HG03469 (cell line): ENCODE data around the gene TLR10.
"Not testable (repeated sequence)": the region's sequence is repeated elsewhere in the genome, so short reads cannot be mapped to it uniquely, and the experiment has no call there.

Source experiments
- ATAC-seq: cut with Tn5 transposase; IDR thresholded peaks from one replicate; pipeline ENCODE4 v1.9.1; 2021; ENCODE audit warnings: mild to moderate bottlenecking, moderate library complexity, moderate number of reproducible peaks; ENCODE audit not compliant: unreplicated experiment

TLR10 gene

DNA sequence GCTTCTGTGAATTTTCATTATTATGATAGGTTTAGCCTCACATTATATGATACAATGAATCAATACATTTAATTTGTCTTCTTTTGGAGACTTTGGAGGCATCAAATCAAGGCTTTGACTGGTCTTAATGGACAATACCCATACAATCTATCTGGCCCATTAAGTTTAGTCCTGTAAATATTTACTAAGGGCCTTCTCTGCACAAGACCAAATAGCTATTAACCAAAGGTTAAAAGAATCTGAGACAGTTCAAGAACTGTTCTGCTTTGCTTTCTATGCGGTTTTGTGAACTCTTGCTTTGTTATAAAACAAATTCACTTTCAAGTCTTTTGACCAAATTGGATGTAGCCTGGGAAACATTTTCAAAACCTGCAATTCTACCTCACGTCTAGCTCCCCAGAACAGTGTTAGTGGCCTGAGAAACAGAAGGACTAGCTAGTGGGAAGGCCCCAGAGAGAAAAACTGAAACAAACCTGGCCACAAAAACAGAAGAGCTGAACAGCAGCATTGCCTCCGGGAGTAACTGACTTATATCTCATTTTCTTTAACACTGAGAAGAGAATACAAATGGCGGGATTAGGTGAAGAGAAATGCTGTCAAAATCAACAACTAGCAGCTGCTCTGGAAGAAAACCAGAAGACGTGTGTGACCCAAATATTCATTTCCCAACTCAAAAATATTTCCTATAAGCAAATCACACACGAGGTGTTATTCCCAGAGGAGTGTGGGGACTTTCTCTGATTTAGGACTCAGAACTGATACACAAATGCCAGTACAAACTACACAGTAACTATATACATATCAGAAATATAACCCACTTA, 21.3 kb upstream of the TLR10 start:
- ATAC-seq: no peak

DNA sequence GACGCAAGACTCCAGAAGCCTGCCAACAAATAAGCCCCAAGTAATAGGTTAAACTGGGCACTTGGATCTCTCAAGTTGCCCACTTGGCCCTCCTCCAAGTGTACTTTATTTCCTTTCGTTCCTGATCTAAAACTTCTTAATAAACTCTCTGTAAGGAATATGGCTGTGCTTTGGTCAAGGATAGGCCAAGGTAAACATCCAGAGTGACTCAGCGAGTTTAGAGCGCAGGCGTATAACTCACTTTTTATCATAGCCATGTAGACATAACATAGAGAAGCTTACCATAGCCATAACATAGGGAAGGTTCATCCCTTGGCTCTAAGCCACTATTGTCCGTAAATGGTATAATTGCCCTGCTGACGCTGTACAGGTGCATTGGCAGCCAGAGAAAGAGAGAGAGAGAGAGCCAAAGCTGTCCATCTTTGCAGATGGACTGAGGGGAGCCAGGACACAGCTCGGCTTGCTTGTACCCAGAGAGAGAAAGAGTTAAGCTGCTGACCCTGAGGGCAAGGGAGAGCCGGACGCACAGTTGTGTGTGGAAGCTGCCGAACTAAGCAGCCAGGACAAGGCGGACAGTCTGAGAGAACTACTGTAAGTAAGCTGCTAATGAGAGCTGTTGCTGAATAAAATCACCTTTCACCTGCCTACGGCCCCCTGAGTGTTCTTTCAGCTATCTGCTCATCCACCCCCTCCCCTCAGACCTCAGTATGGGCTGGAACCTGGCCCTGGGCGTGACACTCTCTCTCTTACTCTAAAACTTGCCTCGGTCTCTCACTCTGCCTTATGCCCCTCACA, 20.0 kb upstream of the TLR10 start:
- ATAC-seq: no peak

DNA sequence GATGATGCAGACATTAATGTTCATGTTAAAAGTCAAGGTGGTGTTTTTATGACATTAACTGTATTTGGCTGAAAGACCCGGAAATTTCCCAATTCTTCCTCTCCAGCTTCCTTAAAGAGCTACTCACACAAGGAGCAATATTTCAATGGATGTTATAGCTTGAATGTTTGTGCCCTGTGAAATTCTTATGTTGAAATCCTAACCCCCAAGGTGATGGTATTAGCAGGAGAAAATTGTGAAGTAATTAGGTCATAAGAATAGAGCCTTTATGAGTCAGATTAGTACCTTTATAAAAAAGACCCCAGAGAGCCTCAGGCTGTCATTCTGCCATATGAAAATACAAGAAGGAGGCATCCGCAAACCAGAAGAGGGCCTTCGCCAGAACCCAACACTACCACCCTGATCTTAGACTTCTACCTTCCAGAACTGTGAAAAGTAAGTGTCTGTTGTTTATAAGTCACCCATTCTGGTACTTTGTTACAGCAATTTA, 18.2 kb upstream of the TLR10 start:
- ATAC-seq: no peak

DNA sequence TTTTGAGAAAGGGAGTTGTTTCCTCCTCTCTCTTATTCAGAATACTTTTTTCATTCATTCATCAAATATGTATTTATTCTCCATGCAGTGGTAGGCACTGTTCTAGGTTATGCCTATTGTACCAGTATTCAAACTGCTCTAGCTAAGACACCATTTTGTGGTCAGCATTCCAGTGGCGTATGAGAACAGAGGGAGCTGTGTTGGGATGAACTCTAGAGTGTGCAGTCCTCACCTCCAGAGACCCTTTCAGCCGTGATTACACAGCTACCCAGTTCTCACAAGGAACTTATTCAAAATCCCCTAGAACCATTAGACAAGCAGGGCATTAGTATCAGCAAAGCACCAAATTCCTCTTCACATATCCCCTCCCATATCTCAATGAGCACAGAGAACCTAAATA, 17.6 kb upstream of the TLR10 start:
- ATAC-seq: no peak

DNA sequence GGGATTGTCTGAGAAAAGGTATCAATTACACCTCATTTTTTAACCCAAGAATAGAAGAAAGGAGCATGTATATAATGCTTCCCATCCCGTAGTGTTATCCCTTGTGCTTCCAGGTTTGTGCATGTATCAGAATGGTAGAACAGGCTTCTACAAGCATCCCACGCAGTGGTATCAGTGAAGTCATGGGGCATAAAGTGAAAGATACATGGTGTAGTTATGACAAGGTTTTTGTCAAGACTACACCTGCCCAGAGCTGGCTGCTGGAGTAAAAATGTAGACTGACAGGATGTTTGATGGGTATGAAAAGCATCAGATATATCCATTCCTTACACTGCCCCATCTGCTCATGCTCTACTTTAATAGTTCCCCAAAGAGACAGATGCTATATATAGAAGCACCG, 12.3 kb upstream of the TLR10 start:
- no peak for ATAC-seq

DNA sequence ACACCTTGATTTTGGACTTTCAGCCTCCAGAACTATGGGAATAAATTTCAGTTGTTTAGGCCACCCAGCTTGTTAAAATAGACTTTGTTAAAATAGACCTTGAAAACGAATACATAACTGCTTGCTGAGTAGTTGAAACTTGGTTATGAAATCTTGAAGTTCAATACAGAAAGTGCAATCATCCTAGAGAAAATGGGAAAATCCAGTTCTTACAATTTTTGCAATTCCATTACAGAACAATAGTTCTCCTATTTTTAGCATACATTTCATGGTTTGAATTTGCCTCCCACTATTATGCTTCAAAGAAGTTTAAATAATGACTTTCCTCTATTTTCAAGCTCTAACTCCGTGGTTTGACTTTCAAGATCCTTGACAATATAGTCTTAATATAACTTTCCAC, 11.3 kb upstream of the TLR10 start:
- ATAC-seq: no peak

DNA sequence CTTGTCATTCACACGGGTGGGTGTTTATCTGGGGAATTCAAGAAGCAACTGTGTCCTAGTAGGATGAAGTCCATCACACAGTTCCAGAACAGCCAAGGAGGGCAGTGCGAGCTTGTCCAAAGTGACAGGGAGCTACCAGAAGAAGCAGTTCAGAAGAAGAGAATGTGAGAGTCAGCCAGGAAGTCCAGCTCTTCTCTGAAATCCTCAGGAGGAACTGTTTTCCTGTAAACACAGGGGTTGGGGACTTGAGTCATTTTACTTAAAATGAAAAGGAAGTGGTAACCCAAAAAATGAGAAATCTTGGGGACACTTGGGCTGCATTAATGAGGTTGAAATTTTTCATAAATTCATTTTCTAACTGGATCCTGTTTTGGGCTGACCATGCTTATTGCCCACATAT, 8.2 kb upstream of the TLR10 start:
- ATAC-seq: no peak

DNA sequence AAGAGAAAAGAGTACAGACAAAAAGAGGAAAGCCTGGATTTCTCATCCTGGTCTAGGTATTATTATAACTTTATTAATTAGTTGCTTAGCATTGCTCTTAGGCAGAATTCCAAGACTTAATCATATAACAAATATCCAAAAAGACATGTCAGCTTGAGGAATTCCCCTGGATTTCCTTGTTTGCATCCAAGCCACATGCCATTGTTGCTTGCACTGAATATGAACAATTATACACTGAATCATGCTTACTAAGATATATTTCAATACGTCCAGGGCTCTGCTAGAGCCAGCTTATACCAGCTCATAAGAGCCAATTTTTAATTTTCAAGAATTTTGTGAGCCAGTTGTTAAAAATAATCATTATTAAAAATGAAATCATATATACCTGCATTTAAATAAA, 5.5 kb upstream of the TLR10 start:
- ATAC-seq: no peak

DNA sequence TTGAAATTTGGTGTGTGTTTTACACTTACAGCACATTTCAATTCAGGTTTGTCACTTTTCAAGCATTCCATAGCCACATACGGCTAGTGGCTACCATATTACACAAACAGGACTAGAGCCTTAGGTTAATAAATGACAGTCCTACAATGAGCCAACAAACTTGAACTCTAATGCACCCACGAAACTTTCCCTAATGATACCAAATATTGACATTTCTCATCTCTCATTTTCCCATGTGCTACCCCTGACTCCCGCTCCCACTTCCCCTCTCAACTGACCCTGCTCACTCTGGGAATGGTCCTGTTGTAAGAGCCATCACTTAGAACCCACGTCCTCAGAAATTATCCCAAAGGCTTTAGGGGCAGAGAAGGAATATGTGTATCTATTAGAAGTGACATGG, 4.9 kb upstream of the TLR10 start:
- no peak for ATAC-seq

DNA sequence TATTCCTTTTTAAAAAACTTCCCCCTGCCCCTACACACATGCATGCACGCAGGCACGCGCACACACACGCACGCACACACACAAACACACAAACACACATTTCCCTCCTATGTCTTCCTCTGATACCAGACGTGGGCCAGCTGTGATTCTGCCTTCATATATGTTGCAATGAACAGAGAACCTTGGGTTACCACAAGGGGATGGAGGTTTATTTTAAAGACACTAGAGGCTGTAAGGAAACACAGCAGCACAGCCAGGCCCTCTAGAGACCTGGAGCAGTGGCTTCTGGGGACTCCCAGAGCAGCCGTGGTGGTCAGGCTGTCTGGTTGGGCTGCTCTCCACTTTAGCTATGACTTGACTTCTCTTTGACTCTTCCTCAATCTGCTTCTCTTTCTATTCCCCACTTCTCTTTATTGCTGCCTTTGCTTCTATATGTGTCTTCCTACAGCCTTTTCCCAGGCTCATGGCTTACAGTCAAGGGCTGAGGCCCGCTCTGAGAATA, 3.2 kb upstream of the TLR10 start:
- peak; percentile 42 for ATAC-seq

DNA sequence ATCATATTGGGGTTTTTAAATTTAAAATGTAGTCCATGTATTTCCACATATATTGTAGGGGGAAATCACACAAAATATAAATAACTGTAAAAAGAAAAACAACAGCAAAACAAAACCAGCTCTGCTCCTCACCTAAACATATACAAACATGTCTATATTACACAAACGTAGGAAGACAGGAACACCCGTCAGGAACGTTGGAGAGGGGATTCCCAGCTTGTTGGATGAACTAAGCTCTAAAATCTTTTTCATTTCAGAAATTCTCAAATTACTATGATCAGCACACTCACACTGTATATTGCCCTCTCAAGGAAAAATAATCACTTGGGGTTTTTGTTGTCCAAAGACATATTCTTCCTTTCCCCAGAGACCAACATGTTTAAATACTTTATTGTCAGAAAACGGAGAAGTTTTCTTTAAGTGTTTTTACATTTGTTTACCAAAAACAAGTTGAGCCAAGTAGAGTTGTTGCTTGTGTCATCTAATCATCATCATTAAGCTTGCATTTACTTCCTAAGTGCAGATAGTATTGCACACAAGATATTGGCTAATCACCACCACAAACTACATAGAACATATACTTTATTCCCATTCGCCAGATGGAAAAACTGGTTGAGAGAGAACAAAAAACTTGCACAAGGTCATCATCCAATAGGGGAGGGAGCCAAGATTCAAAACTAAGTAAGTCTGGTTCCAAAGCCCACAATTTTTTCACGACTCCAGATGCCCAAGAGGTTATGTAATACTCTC, 2.4 kb upstream of the TLR10 start:
- no peak for ATAC-seq

DNA sequence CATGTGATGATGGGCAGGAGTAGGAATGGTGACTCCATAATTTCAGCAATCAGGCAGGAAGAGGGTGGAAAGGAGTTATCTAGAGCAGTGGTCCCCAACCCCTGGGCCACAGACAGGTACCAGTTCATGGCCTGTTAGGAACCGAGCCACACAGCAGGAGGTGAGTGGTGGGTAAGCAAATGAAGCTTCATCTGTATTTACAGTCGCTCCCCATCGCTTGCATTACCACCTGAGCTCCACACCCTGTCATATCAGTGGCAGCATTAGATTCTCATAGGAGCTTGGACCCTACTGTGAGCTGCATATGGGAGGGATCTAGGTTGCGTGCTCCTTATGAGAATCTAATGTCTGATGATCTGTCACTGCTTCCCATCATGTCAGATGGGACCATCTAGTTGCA, 1.4 kb upstream of the TLR10 start:
- no peak for ATAC-seq

DNA sequence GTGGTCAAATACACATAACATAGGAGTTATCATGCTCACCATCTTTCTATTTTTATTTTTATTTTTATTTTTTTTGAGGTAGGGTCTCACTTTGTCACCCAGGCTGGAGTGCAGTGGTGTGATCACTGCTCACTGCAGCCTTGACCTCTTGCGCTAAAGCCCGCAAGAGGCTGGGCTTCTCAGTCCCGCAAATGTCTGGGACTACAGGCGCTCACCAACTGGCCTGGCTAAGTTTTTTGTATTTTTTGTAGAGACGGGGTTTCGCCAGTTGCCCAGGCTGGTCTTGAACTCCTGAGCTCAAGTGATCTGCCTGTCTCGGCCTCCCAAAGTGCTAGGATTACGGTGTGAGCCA, 295 bp upstream of the TLR10 start:
- ATAC-seq: no peak

DNA sequence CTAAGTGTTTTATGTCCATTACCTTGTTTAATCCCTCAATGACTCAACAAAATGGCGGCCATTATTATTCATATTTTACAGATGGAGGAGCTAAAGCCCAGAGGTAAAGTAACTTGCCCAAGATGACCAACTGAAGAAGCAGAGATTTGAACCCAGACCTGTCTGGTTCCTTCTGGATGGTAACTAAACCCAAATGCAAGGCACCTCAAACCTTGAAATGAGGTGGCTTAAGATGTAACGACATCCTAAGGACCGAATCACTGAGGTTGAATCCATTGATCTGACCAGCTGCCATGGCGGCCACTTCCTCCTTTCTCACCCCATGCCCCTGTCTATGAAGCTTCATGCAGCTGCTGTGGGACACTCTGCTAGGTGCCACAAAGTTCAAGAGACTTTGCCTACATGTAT, 932 bp downstream of the TLR10 start:
- ATAC-seq: no peak

DNA sequence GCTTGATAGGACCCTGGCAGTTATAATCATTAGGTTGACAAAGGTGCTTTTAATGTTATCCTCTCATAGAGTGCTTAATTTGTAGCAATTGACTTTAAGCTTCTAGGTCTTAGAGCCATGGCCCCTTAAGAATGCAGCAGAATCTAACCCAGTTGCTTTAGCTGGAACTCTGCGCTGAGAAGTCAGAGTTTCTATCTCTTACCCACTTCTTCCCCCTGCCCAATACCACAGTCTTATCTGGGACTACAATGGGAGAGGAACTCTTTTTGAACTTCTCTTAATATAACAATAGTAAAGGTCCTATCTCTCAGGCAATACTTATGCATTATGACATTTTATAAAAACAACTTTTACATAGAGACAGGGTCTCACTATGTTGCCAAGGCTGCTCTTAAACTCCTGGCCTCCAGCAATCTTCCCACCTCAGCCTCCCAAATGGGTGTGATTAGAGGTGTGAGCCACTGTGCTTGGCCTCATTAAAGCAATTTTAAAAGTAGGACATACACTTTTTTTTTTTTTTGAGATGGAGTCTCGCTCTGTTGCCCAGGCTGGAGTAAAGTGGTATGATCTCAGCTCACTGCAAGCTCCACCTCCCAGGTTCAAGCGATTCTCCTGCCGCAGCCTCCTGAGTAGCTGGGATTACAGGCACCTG, 1.8 kb downstream of the TLR10 start:
- ATAC-seq: no peak

DNA sequence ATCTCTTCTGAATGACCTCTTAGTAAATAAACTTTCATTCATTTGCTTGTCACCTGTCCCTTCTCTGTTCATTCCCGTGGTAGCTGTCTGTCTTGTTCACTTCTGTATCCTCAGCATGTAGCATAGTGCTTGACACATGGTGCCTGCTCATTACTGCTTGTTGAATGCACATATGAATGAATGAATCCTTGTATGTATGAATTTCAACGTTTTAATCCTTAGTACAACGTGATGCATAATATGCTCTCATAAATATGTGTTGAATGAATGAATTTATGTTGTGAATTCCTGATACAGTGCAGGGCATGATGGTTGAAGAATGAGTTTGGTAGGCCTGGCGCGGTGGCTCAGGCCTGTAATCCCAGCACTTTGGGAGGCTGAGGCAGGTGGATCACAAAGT, 3.0 kb downstream of the TLR10 start:
- ATAC-seq: no peak

DNA sequence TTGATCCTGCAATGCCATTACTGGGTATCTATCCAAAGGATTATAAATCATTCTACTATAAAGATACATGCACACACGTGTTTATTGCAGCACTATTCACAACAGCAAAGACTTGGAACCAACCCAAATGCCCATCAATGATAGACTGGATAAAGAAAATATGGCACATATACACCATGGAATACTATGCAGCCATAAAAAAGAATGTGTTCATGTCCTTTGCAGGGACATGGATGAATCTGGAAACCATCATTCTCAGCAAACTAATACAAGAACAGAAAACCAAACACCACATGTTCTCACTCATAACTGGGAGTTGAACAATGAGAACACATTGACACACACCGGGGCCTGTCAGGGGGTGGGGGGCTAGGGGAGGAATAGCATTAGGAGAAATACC, 4.9 kb downstream of the TLR10 start:
- not testable (repeated sequence) for ATAC-seq

DNA sequence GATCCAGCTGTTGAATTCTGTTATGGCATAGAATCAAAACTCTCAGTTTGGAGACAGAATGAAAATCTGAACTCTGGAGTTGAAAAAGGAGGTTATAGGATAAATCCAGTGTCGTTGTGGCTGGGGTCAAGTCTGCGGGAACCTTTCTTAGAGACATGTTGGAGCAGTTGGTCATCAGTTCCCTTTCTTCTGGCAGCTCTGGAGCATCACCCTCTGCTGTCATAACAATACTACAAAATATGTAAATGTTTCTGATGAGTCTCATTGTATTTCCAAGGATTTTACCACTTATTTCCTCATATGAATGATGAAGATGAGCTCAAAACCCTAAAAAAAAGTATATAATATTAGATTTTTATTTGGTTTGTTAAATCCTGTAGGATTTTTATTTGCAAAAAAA, 7.5 kb downstream of the TLR10 start:
- no peak for ATAC-seq

DNA sequence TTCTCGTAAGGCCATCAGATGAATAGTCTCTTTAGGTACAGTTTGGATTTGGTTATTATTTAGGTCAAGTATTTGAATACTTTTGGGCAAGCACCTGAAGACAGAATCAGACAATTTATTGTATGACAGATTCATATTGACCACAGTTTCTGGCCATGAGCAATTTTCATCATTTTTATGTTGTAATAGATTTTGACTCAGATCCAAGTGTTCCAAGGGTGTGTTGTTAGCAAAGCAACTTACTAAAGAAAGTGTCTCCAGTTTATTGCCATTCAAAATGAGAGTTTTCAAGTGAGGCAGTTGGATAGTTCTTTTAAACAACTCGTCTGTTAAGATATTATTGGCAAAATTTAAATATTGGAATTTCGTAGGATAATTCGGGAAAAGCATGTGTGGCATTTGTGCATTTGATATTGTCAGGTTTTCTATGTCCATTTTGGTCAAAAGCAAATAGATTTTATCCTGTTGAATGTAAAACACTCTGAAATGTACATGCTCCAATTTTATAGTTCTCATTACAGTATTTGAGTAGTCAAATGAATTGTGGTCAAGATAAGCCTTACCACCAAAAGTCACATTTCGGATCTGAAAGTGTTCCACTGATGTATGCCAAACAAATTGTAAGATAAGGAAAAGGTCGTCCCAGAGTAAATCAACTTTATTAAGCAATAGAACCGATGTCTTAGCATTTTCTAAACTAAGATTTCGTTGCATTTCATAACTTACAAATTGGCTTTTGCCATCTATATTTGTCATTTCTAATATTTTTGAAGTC, 8.4 kb downstream of the TLR10 start:
- ATAC-seq: no peak

DNA sequence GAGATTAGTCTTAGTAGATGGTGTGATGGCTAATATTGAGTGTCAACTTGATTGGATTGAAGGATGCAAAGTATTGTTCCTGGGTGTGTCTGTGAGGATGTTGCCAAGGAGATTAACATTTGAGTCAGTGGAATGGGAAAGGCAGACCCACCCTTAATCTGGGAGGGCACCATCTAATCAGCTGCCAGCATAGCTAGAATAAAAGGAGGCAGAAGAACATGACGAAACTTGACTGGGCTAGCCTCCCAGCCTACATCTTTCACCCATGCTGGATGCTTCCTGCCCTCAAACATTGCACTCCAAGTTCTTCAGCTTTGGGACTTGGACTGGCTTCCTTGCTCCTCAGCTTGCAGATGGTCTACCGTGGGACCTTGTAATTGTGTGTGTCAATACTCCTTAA, 12.5 kb downstream of the TLR10 start:
- ATAC-seq: not testable (repeated sequence)
